ENCODE data around the gene RTN4RL2.

RTN4RL2 gene

GRCh38 chr11:57473285-57473841, 13.0 kb downstream of the RTN4RL2 start:
- no peaks in the 10 kb centered on the region for H4K20me1 ChIP-seq
- peaks cover 0 to 9% (median 0%) of the 10 kb centered on the region in 11 experiments; a peak in 2 of 22 replicates for H3K27me3 ChIP-seq
- peaks cover 0 to 43% (median 20%) of the 10 kb centered on the region in 11 experiments; a peak in 16 of 22 replicates for H3K36me3 ChIP-seq
- peak overlapping the region; percentile 87 to 98 (median 95) for H3K4me2 ChIP-seq
- H3K4me3 ChIP-seq, result peak overlapping the region in 7 of 10 experiments; percentile 47 to 61 (median 50); a peak in 13 of 20 replicates
- H3K27ac ChIP-seq, result peak overlapping the region in 10 of 11 experiments; percentile 18 to 95 (median 90); a peak in 19 of 22 replicates
- TF ChIP-seq Cebpa-rat (IDR thresholded peaks at IDR 0.05), result peak in 6 of 11 experiments; percentile 24 to 50 (median 42); a peak in 5 of 22 replicates
- H3K4me1 ChIP-seq, result peaks cover 33 to 74% (median 69%) of the 10 kb centered on the region in 10 experiments
- H3K9me3 ChIP-seq (replicated peaks in 1 of 11), result no peaks in the 10 kb centered on the region
- H3K9ac ChIP-seq, result peak overlapping the region in 10 of 11 experiments; percentile 7 to 83 (median 79); a peak in 18 of 22 replicates

GRCh38 chr11:57474017-57474802, 13.9 kb downstream of the RTN4RL2 start:
- Histone ChIP-seq H4K20me1 (no peaks in the 10 kb centered on the region), H3K9me3 (replicated peaks in 1 of 11) (no peaks in the 10 kb centered on the region), H3K36me3 (peaks cover 0 to 35% (median 11%) of the 10 kb centered on the region in 11 experiments; a peak in 14 of 22 replicates), H3K4me3 (peak overlapping the region in 7 of 10 experiments; percentile 47 to 61 (median 50); a peak in 14 of 20 replicates), H3K4me1 (peaks cover 33 to 81% (median 75%) of the 10 kb centered on the region in 10 experiments), H3K9ac (peak overlapping the region; percentile 7 to 83 (median 77); a peak in 20 of 22 replicates), H3K4me2 (peak overlapping the region; percentile 87 to 98 (median 95)), H3K27me3 (peaks cover 0 to 9% (median 0%) of the 10 kb centered on the region in 11 experiments; a peak in 2 of 22 replicates), H3K27ac (peak overlapping the region in 10 of 11 experiments; percentile 18 to 95 (median 90); a peak in 20 of 22 replicates)
- no peak for TF ChIP-seq Cebpa-rat (IDR thresholded peaks at IDR 0.05)

GRCh38 chr11:57474803-57475115, 14.4 kb downstream of the RTN4RL2 start:
- Histone ChIP-seq H3K4me2 (peak overlapping the region; percentile 87 to 98 (median 95)), H3K4me3 (peak overlapping the region in 7 of 10 experiments; percentile 47 to 61 (median 50); a peak in 13 of 20 replicates), H3K4me1 (peaks cover 33 to 87% (median 80%) of the 10 kb centered on the region in 10 experiments), H3K27ac (peak overlapping the region in 10 of 11 experiments; percentile 18 to 95 (median 90); a peak in 18 of 22 replicates), H3K36me3 (peaks cover 0 to 29% (median 7%) of the 10 kb centered on the region in 11 experiments; a peak in 14 of 22 replicates), H3K9ac (peak overlapping the region in 10 of 11 experiments; percentile 56 to 83 (median 79); a peak in 18 of 22 replicates), H3K27me3 (peaks cover 0 to 9% (median 0%) of the 10 kb centered on the region in 11 experiments; a peak in 2 of 22 replicates), H4K20me1 (no peaks in the 10 kb centered on the region), H3K9me3 (replicated peaks in 1 of 11) (no peaks in the 10 kb centered on the region)
- TF ChIP-seq Cebpa-rat (IDR thresholded peaks at IDR 0.05), result no peak

GRCh38 chr11:57475191-57475590, 14.9 kb downstream of the RTN4RL2 start:
- Histone ChIP-seq H3K9ac (peak overlapping the region in 8 of 11 experiments; percentile 71 to 83 (median 80); a peak in 9 of 22 replicates), H3K4me1 (peaks cover 33 to 89% (median 82%) of the 10 kb centered on the region in 10 experiments), H3K4me2 (peak overlapping the region; percentile 87 to 98 (median 95)), H3K4me3 (peak overlapping the region in 6 of 10 experiments; percentile 53 to 71 (median 59); a peak in 7 of 20 replicates), H4K20me1 (no peaks in the 10 kb centered on the region), H3K27ac (peak overlapping the region in 8 of 11 experiments; percentile 82 to 95 (median 92); a peak in 14 of 22 replicates), H3K36me3 (peaks cover 0 to 25% (median 2%) of the 10 kb centered on the region in 11 experiments; a peak in 7 of 22 replicates), H3K9me3 (replicated peaks in 1 of 11) (no peaks in the 10 kb centered on the region), H3K27me3 (peaks cover 0 to 9% (median 0%) of the 10 kb centered on the region in 11 experiments; a peak in 2 of 22 replicates)
- TF ChIP-seq Cebpa-rat (IDR thresholded peaks at IDR 0.05), result no peak

- H3K27me3 ChIP-seq, result peaks cover 0 to 9% (median 0%) of the 10 kb centered on the region in 11 experiments; a peak in 2 of 22 replicates
- H4K20me1 ChIP-seq, result no peaks in the 10 kb centered on the region
- H3K4me3 ChIP-seq, result peak overlapping the region; percentile 47 to 71 (median 60)
- peaks cover 0 to 21% (median 0%) of the 10 kb centered on the region in 11 experiments; a peak in 6 of 22 replicates for H3K36me3 ChIP-seq
- no peaks in the 10 kb centered on the region for H3K9me3 ChIP-seq (replicated peaks in 1 of 11)
- peak overlapping the region; percentile 87 to 98 (median 95) for H3K4me2 ChIP-seq
- peak overlapping the region; percentile 71 to 81 (median 79); a peak in 19 of 22 replicates for H3K9ac ChIP-seq
- H3K4me1 ChIP-seq, result peaks cover 33 to 93% (median 85%) of the 10 kb centered on the region in 10 experiments
- no peak for TF ChIP-seq Cebpa-rat (IDR thresholded peaks at IDR 0.05)
- peak overlapping the region in 9 of 11 experiments; percentile 61 to 95 (median 88); a peak in 18 of 22 replicates for H3K27ac ChIP-seq
These were observed 15.3 kb downstream of the RTN4RL2 start for GRCh38 chr11:57475671-57476046.

GRCh38 chr11:57476047-57476756, 15.9 kb downstream of the RTN4RL2 start:
- peaks cover 0 to 17% (median 0%) of the 10 kb centered on the region in 11 experiments; a peak in 5 of 22 replicates for H3K36me3 ChIP-seq
- peaks cover 0 to 9% (median 0%) of the 10 kb centered on the region in 11 experiments; a peak in 2 of 22 replicates for H3K27me3 ChIP-seq
- H3K27ac ChIP-seq, result peak overlapping the region; percentile 3 to 95 (median 84); a peak in 21 of 22 replicates
- H3K4me1 ChIP-seq, result peaks cover 33 to 98% (median 91%) of the 10 kb centered on the region in 10 experiments
- H3K9me3 ChIP-seq (replicated peaks in 1 of 11), result no peaks in the 10 kb centered on the region
- H4K20me1 ChIP-seq, result no peaks in the 10 kb centered on the region
- peak overlapping the region; percentile 87 to 98 (median 95) for H3K4me2 ChIP-seq
- peak overlapping the region; percentile 47 to 71 (median 60) for H3K4me3 ChIP-seq
- TF ChIP-seq Cebpa-rat (IDR thresholded peaks at IDR 0.05), result no peak
- H3K9ac ChIP-seq, result peak overlapping the region; percentile 71 to 81 (median 79)

GRCh38 chr11:57476757-57477506, 16.6 kb downstream of the RTN4RL2 start:
- Histone ChIP-seq H3K4me1 (peaks cover 35 to 98% (median 92%) of the 10 kb centered on the region in 10 experiments), H3K27me3 (peaks cover 0 to 10% (median 2%) of the 10 kb centered on the region in 11 experiments; a peak in 6 of 22 replicates), H3K9ac (peak overlapping the region; percentile 71 to 81 (median 79)), H4K20me1 (no peaks in the 10 kb centered on the region), H3K36me3 (peaks cover 0 to 10% (median 0%) of the 10 kb centered on the region in 11 experiments; a peak in 3 of 22 replicates), H3K4me3 (peak overlapping the region; percentile 47 to 71 (median 60)), H3K27ac (peak overlapping the region; percentile 3 to 95 (median 84); a peak in 21 of 22 replicates), H3K4me2 (peak overlapping the region; percentile 87 to 98 (median 95)), H3K9me3 (replicated peaks in 1 of 11) (no peaks in the 10 kb centered on the region)
- TF ChIP-seq Cebpa-rat (IDR thresholded peaks at IDR 0.05), result no peak

All from BLaER1 treated with 17β-estradiol and CSF1 and Interleukin-3, amounts not matched to agents 10 nM and 100 nM (cell line).